T-cell (primary cell): ENCODE data around the gene BAIAP2L2. TPM values are rescaled to one million over a fixed set of nuclear protein-coding genes. Genes with fewer than 3 reads are reported as not detected.

Source experiments
- ATAC-seq, 4 experiments: fragments of 200-7000 bp in 3 of 4; fragments of 150-1000 bp in 1 of 4; cut with Tn5 transposase; replicated peaks in 1 of 4; 1 replicate in 3 of 4; 2 replicates in 1 of 4; pipeline ENCODE4 v1.10.0; 2021; ENCODE audit warnings: moderate library complexity in 3 of 4, mild to moderate bottlenecking in 2 of 4, moderate number of reproducible peaks in 1 of 4
- CTCF ChIA-PET, 2 donors: fragments of 300-600 bp; sonication (Branson Sonifier 250); formaldehyde crosslinking; loops; one replicate each; lab custom pipeline; 2022; ENCODE audit warnings: antibody characterized with exemption in 2 of 2; lab: Charles Lee
- POLR2A ChIA-PET, 2 donors: fragments of 300-600 bp; sonication (Branson Sonifier 250); formaldehyde crosslinking; loops; one replicate each; lab custom pipeline; 2022; ENCODE audit warnings: antibody characterized with exemption in 2 of 2; lab: Charles Lee
- DNase-seq, 35 experiments: peaks; one replicate each; pipeline versions ENCODE4 v3.0.0 to v3.0.0-alpha.2; 2013 to 2023
- H3K27ac ChIP-seq: one replicate; pipeline ENCODE4 v1.5.1; 2013; ENCODE audit warnings: low read length
- H3K27me3 ChIP-seq, 2 experiments: replicated peaks in 1 of 2; 1 replicate in 1 of 2; 2 replicates in 1 of 2; pipeline versions ENCODE4 v1.6.1 to v1.7.0; 2013; ENCODE audit warnings: low read length in 1 of 2, mixed read lengths in 1 of 2; ENCODE audit not compliant: control insufficient read depth in 2 of 2, insufficient read depth in 2 of 2; ENCODE audit errors: extremely low read depth in 1 of 2
- H3K36me3 ChIP-seq, 2 donors: 1 replicate in 1 of 2; 2 replicates in 1 of 2; pipeline versions ENCODE4 v1.6.1 to v1.7.0; 2013; ENCODE audit warnings: low read length in 1 of 2; ENCODE audit not compliant: control insufficient read depth in 2 of 2, insufficient read depth in 1 of 2; ENCODE audit errors: extremely low read depth in 1 of 2
- H3K4me1 ChIP-seq, 2 experiments: 1 replicate in 1 of 2; 2 replicates in 1 of 2; pipeline versions ENCODE4 v1.6.1 to v1.7.0; 2013; ENCODE audit warnings: low read length in 2 of 2, mixed read lengths in 1 of 2; ENCODE audit not compliant: insufficient read depth in 2 of 2, control insufficient read depth in 1 of 2; ENCODE audit errors: extremely low read depth in 1 of 2
- H3K4me3 ChIP-seq, 2 donors: 1 replicate in 1 of 2; 2 replicates in 1 of 2; pipeline versions ENCODE4 v1.5.1 to v1.7.0; 2013; ENCODE audit warnings: mild to moderate bottlenecking in 2 of 2, low read length in 1 of 2, moderate library complexity in 1 of 2; ENCODE audit not compliant: control insufficient read depth in 1 of 2; ENCODE audit errors: extremely low read depth in 1 of 2
- H3K9me3 ChIP-seq: 2 replicates; pipeline ENCODE4 v1.7.0; 2013
- H3K27ac Mint-ChIP-seq, 2 donors: one replicate each; pipeline ENCODE4 v1.8.0; 2020 to 2021; ENCODE audit warnings: mild to moderate bottlenecking in 2 of 2, mixed read lengths in 2 of 2
- H3K27me3 Mint-ChIP-seq, 2 donors: one replicate each; pipeline ENCODE4 v1.8.0; 2021 to 2022; ENCODE audit warnings: mixed read lengths in 2 of 2
- H3K36me3 Mint-ChIP-seq: one replicate; pipeline ENCODE4 v1.8.0; 2021; ENCODE audit warnings: mixed read lengths
- H3K4me1 Mint-ChIP-seq, 3 donors: one replicate each; pipeline ENCODE4 v1.8.0; 2020 to 2022; ENCODE audit warnings: mixed read lengths in 3 of 3, mild to moderate bottlenecking in 1 of 3
- H3K4me3 Mint-ChIP-seq, 3 donors: one replicate each; pipeline ENCODE4 v1.8.0; 2020 to 2022; ENCODE audit warnings: mild to moderate bottlenecking in 3 of 3, mixed read lengths in 3 of 3, moderate library complexity in 3 of 3
- H3K9me3 Mint-ChIP-seq, 3 donors: one replicate each; pipeline ENCODE4 v1.8.0; 2020 to 2022; ENCODE audit warnings: mixed read lengths in 3 of 3
- WGBS: methylation state at CpG from one replicate; pipeline ENCODE4 v1.1.5; 2013; ENCODE audit warnings: missing lambda C conversion rate; ENCODE audit not compliant: insufficient coverage; 5-methylcytosine and 5-hydroxymethylcytosine counted together
- total RNA-seq, 35 experiments: library from RNA in 6 of 35; stranded (reverse) in 6 of 35; fragments of 120-200 nt in 1 of 35; gene quantifications; one replicate each; pipeline versions ENCODE4 v1.2.1 to v1.2.4 and lab custom pipeline; 2013 to 2026

BAIAP2L2 gene
- total RNA-seq, 5 donors from 2014 or later (not counting 1 experiment from before 2014, with no cell fraction given): 1.3 to 4.4 (median 3.2) TPM

GRCh38 chr22:38067028-38067415 is 43.5 kb downstream of the BAIAP2L2 start:
- 91% methylated on average over 3 of the region's 8 CpGs for WGBS
- DNase-seq: no peak
- H3K9me3 ChIP-seq: no peaks in the 10 kb centered on the region
- no peak overlapping the region for H3K27ac Mint-ChIP-seq
- H3K4me3 Mint-ChIP-seq: no peak overlapping the region
- no peaks in the 10 kb centered on the region for H3K9me3 Mint-ChIP-seq
- H3K36me3 ChIP-seq: peaks cover 16 to 44% of the 10 kb centered on the region in 2 donors
- H3K4me1 ChIP-seq: no peaks in the 10 kb centered on the region
- no peaks in the 10 kb centered on the region for H3K27me3 Mint-ChIP-seq
- no peak overlapping the region for H3K4me3 ChIP-seq
- ChIA-PET POLR2A (no interaction called here), CTCF (interaction anchor here in 1 of 2 donors (0.6 kb wide), 1 partner anchor 77 kb away, joined by 6 read pairs; no protein-coding TSS in a partner anchor)
- H3K27ac ChIP-seq: no peak overlapping the region
- H3K36me3 Mint-ChIP-seq: peaks cover 55% of the 10 kb centered on the region
- peaks cover 0 to 2% of the 10 kb centered on the region in 2 experiments for H3K27me3 ChIP-seq
- no peak for ATAC-seq
- H3K4me1 Mint-ChIP-seq: peaks cover 0 to 3% (median 2%) of the 10 kb centered on the region in 3 donors

DNA sequence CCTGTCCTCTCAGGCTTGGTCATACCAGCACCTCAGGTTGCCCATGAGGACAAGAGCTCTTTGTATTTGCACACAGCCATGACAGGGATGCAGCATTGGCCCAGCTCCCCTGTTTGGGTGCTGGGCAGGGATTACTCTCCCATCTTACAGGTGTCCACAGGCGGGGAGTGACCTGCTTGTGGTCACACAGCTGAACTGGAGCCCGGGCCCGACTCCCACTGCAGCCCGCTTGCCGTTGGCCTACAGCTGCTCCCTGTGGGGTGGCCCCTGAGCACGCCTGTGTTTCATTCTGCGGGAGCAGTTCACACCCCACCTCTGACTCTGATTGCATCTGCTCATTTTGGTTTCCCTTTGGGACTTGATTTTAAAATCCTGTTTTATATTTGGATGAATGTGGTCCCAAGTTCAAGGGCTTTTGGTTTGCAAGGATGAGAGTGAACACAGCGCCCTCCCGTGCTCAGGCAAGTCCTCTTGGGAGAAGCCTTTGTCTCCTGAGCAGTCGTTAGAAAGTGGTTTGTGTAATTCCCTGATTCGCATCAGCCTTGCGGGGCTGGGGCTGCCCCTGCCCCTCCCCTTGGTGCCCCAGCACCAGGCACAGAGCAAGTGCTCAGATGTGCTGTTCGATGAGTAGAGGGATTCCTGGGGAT is 44.0 kb downstream of the BAIAP2L2 start:
- DNase-seq (no peak), ATAC-seq (no peak)
- Mint-ChIP-seq H3K4me3 (no peak overlapping the region), H3K9me3 (no peaks in the 10 kb centered on the region), H3K27me3 (no peaks in the 10 kb centered on the region), H3K36me3 (peaks cover 59% of the 10 kb centered on the region), H3K4me1 (peaks cover 0 to 3% (median 2%) of the 10 kb centered on the region in 3 donors), H3K27ac (no peak overlapping the region)
- Histone ChIP-seq H3K27ac (no peak overlapping the region), H3K9me3 (no peaks in the 10 kb centered on the region), H3K4me3 (no peak overlapping the region), H3K27me3 (peaks cover 0 to 2% of the 10 kb centered on the region in 2 experiments), H3K36me3 (peaks cover 16 to 40% of the 10 kb centered on the region in 2 donors), H3K4me1 (no peaks in the 10 kb centered on the region)
- ChIA-PET CTCF (interaction anchor here in 1 of 2 donors (0.6 kb wide), 1 partner anchor 115 kb away, joined by 4 read pairs; no protein-coding TSS in a partner anchor), POLR2A (no interaction called here)
- WGBS: 88% methylated on average over 7 of the region's 13 CpGs

DNA sequence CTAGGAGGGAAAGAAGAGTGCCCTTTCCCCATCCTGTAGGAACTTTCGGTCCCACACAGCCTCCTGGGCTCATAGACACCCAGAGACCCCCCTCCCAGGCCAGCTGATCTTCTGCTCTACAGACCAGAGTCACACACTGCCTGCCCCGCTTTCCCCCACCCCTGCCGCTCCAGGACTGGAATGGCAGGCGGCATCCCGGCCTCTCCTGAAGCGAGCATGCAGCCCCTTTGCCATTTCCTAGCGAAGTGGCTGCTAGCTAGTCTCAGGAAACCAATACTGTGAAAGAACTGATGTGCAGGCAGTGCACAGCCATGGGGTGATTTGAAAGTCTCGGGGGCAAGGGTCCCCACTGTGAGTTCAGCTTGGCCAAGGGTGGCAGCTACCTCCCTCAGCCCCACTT is 44.9 kb downstream of the BAIAP2L2 start:
- H3K9me3 Mint-ChIP-seq: no peaks in the 10 kb centered on the region
- ChIA-PET CTCF (no interaction called here), POLR2A (no interaction called here)
- no peaks in the 10 kb centered on the region for H3K9me3 ChIP-seq
- peaks cover 0 to 3% (median 2%) of the 10 kb centered on the region in 3 donors for H3K4me1 Mint-ChIP-seq
- no peaks in the 10 kb centered on the region for H3K27me3 ChIP-seq
- 90% methylated on average over 3 of the region's 8 CpGs for whole genome bisulfite sequencing
- no peak overlapping the region for H3K4me3 Mint-ChIP-seq
- no peak for DNase-seq
- H3K27ac ChIP-seq: no peak overlapping the region
- ATAC-seq: no peak
- no peak overlapping the region for H3K4me3 ChIP-seq
- no peaks in the 10 kb centered on the region for H3K27me3 Mint-ChIP-seq
- peaks cover 12 to 37% of the 10 kb centered on the region in 2 donors for H3K36me3 ChIP-seq
- H3K27ac Mint-ChIP-seq: no peak overlapping the region
- H3K36me3 Mint-ChIP-seq: peaks cover 53% of the 10 kb centered on the region
- no peaks in the 10 kb centered on the region for H3K4me1 ChIP-seq

DNA sequence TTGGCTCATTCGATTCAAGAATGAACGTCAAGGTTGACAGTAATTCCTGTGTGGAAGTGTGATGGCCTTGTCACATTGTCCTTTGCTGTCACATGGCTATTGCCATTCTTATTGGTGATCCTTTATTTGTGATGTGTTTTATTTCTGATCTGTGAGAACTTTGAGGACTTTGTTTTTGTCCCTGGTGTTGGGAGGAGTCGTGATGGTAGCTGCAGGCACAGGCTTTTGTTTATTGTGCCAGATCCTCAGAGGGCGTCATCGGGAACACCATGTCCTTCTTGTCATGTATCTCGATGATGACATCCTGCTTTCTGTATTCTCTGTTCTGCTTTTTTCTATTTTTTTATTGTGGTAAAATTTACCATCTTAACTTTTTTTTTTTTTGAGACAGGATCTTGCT is 47.7 kb downstream of the BAIAP2L2 start:
- Mint-ChIP-seq H3K27me3 (no peaks in the 10 kb centered on the region), H3K4me3 (no peak overlapping the region), H3K36me3 (peaks cover 51% of the 10 kb centered on the region), H3K27ac (no peak overlapping the region), H3K9me3 (no peaks in the 10 kb centered on the region), H3K4me1 (peaks cover 4 to 10% (median 9%) of the 10 kb centered on the region in 3 donors)
- ChIA-PET POLR2A (no interaction called here), CTCF (no interaction called here)
- peaks cover 8 to 27% of the 10 kb centered on the region in 2 donors for H3K36me3 ChIP-seq
- 70% methylated on average over 3 of the region's 6 CpGs for WGBS
- no peak overlapping the region for H3K4me3 ChIP-seq
- ATAC-seq: no peak
- H3K9me3 ChIP-seq: no peaks in the 10 kb centered on the region
- H3K27me3 ChIP-seq: no peaks in the 10 kb centered on the region
- DNase-seq: no peak
- H3K27ac ChIP-seq: no peak overlapping the region
- H3K4me1 ChIP-seq: peaks cover 0 to 3% of the 10 kb centered on the region in 2 experiments

DNA sequence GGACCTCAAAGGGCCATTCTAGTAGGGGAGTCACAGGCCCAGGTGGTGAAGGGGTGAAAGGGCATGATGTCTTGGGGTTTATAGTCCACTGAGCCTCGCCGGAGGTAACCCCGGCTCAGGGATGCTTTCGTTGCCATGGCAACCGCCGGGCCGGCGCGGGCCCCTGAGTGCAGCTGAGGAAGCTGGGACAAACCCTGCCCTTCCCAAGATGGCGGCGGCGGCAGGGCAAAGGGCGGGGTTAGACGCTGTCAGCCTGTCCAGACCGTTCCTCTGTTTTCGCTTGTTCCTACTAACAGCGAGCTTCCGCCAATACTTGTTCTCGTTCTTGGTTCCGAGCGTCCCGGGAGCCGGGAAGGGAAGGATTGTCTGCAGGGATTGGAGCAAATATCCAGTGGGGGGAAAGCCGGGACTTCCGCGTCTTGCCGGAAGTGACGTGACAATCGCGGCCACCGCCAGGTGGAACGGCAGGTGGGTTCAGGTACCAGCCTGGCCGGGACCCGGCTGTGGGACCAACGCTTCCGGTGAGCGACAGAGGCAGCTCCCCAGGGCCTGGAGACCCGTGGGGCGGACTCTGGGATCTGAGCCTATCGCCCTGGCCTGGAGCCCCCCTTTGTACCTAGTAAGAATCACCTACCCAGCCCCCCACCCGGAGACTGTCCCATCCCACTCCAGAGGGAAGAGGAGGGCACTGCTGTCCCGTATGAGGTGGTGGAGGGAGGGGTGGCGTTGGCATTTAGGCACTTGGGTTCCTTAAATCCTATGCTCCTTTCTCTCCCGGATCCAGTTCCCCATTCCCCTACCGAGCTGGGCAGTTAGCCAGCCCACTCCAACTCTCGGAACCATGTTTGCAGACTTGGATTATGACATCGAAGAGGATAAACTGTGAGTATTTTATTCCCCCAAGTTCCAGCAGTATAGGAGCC is 53.3 kb downstream of the BAIAP2L2 start, which contains the start of gene PICK1:
PICK1 (plus strand) TSS at position 436 of the 923 bp plus-strand sequence; CDS start at position 842, 406 bp downstream.
- ATAC-seq (peak; percentile 80 to 84 (median 82)), DNase-seq (peak; percentile 43 to 85 (median 74))
- H3K27ac ChIP-seq: peak within 1 kb of the TSS; percentile 92
- Mint-ChIP-seq H3K9me3 (no peaks in the 10 kb centered on the region), H3K4me1 (peaks cover 19 to 21% (median 20%) of the 10 kb centered on the region in 3 donors), H3K36me3 (peaks cover 14% of the 10 kb centered on the region), H3K27ac (peak within 1 kb of the TSS; percentile 97 to 98), H3K27me3 (no peaks in the 10 kb centered on the region), H3K4me3 (peak within 1 kb of the TSS; percentile 93 to 96 (median 96))
- peaks cover 2 to 26% of the 10 kb centered on the region in 2 experiments for H3K4me1 ChIP-seq
- ChIA-PET CTCF (interaction anchor here (0.5 to 1.2 kb wide), 2 partner anchors 13 to 152 kb away, joined by 3 to 4 read pairs; no protein-coding TSS in a partner anchor), POLR2A (no interaction called here)
- H3K36me3 ChIP-seq: peaks cover 0 to 2% of the 10 kb centered on the region in 2 donors
- 3% methylated on average over 35 of the region's 47 CpGs for WGBS
- H3K27me3 ChIP-seq: peaks cover 0 to 15% of the 10 kb centered on the region in 2 experiments
- H3K9me3 ChIP-seq: no peaks in the 10 kb centered on the region
- peak within 1 kb of the TSS; percentile 84 to 88 for H3K4me3 ChIP-seq
